Caki2 (cell line): ENCODE measurements around the gene CAAP1. TPM values are rescaled to one million over a fixed set of nuclear protein-coding genes. Genes with fewer than 3 reads are reported as not detected.
"Not testable (repeated sequence)": the region's sequence is repeated elsewhere in the genome, so short reads cannot be mapped to it uniquely, and the experiment has no call there.

Experiments
- DNase-seq: peaks from one replicate; pipeline ENCODE4 v3.0.0-alpha.2; 2015; ENCODE audit warnings: low read depth
- in situ Hi-C: cut with HindIII; loops from 2 replicates; pipeline ENCODE4 v1.10.0; 2016; ENCODE audit warnings: low sequenced_read_pairs, low pct_unique_long_range_greater_than_20kb, mixed read lengths
- total RNA-seq: library from RNA; depleted of rRNA; stranded (reverse); fragments of >200 nt; shearing (Covaris generic); gene quantifications from 2 replicates; pipeline ENCODE4 v1.2.3, GENCODE V29; 2014; ENCODE audit warnings: low replicate concordance; rRNA removed

CAAP1 gene
- total RNA-seq, 1 experiment from 2014 or later: 29.1 TPM

DNA sequence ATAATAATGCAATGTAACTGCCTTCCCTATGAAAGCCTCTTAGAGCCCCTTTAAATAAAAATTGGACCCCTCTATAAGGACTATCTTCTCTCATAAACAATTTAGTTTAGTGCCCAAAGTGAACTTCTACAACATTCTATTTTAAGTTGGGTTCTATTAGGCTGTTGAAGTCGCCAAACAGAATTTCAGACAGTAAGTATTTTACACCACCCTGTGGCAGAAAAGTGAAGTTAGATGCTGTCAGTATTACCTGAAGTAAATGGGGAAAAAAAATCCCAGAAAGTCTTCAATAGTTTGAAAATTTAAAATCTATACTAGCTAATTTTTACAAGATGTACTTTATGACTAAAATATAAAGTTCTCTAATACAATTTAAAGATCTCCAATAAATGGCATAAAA lies 29.5 kb downstream of the CAAP1 start:
- no peak for DNase-seq
- in situ Hi-C loops: no loop called here

DNA sequence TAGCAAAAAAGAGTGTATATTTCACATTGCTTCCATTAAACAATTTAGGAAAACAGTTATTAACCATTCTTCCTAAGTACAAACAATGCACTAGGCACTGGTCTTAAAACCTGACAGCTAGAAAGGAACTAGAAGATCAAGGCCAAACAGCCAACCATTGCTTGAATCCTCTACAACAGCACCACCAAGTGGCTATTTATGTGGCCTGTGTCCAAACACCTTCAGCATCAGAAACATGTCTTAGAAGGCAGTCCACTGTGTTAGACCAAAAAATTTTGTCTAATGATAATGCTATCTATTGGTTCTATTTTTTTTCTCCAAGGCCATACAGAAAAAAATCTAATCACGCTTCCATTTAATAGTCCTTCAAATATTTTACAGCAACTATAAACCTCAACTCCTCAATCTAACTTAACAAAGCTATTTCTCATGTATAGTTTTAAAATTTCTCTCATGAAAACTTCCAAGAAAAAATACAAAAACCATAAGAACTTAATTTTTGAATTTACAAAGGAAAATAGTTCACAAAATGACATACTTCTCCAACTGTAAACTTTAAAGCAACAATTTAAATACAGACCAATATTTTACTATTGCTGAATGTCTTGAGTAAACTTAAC lies 36.1 kb downstream of the CAAP1 start:
- in situ Hi-C loops: no loop called here

DNA sequence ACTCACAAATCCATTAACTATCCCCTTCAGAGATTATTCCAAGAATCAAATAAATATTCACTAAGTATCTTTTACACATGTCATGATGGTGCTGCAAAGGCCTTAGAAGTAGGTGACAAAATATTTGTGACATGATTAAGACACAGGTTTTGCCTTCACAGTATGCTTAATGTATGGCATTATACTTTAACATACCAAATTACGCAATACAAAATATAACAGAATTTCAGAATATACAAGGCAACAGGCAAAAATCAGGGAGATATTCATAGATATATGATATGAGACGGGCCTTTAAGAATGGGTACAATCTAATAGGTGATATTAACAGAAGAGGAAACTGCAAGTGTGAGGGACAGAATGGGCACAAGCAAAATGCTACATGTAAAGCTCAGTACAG lies 41.6 kb downstream of the CAAP1 start:
- in situ Hi-C loops: no loop called here
- DNase-seq: no peak

More for the DNA sequence above, 36.1 kb downstream of the CAAP1 start:
- DNase-seq: peak; percentile 16

GRCh38 chr9:26833792-26834191 lies 58.8 kb downstream of the CAAP1 start:
- DNase-seq: no peak
- in situ Hi-C loops: no loop called here

DNA sequence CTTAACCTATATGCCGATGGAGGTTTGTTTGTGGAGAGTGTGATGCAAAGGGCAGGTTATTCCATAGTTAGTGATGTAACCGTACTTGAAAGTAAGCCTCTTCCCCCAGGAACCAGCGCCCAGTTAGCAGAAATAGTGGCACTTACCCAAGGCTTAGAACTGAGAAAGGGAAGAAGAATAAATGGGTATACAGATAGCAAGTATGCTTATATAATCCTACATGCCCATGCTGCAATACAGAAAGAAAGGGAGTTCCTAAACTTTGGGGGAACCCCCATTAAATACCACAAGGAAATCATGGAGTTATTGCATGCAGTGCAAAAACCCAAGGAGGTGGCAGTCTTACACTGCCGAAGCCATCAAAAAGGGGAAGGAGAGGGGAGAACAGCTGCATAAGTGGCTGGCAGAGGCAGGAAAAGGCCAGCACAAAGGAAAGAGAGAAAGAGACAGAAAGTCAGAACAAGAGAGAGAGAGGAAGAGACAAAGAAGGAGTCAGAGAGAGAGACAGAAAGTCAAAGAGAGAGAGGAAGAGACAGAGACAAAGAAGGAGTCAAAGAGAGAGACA lies 64.1 kb downstream of the CAAP1 start:
- in situ Hi-C loops, DNase-seq: not testable (repeated sequence)

DNA sequence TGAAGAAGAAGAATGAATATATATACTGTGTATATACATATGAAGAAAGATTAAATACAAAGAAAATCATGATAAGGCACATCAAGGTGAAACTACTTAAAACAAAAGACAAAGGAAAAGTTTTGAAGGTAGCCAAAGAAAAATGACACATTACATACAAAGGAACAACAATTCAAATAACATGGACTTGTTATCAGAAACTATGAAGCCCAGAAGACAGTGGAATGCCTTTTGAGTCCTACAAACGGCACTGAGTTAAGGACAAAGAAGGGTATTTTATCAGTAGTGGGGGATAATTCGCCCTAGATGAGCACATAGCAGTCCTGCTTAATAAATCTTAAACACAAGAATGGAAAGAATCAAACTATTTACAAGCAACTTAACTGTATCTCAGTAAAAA lies 77.8 kb downstream of the CAAP1 start:
- DNase-seq: no peak
- in situ Hi-C loops: no loop called here

DNA sequence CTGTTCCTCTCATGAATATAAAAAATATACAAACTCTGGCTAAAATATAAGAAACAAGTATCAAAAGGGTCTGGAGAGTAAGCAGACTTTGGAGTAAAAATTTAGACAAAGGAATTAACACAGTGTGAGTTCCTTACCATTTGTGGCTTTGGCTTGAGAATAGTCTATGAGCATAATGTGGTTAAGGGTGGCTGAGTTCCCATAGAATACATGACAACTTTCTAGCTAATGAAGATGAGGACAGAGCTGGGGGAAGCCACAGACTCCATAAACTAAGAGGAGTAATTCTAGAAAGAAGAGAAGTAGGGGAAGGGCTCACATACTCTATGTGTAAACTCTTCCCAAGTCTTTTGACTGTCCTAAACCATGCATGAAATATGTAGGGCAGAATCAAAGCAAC lies 79.4 kb downstream of the CAAP1 start:
- in situ Hi-C loops: no loop called here
- no peak for DNase-seq

GRCh38 chr9:26812217-26812616 lies 80.4 kb downstream of the CAAP1 start:
- no peak for DNase-seq
- in situ Hi-C loops: no loop called here

DNA sequence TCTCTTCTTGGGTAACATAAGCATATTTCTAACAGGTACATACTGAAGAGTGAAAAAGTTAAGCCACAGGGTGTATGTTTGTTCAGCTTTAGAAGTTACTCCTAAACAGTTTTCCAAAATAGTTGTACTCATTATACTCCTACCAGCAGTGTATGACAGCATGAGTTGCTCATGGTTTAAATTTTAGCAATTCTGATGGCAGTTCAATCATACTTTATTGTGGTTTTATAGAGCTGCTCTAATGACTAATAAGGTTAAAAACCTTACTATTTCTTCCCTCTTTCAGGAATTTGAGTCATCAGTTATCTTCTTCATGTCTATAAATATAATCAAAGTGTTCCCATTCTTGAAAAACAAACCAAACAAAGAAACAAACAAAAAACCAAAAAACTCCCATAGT lies 81.5 kb downstream of the CAAP1 start:
- in situ Hi-C loops: no loop called here
- no peak for DNase-seq

- in situ Hi-C loops: no loop called here
- DNase-seq: peak; percentile 5
These were observed 82.8 kb downstream of the CAAP1 start for GRCh38 chr9:26809795-26810194.

DNA sequence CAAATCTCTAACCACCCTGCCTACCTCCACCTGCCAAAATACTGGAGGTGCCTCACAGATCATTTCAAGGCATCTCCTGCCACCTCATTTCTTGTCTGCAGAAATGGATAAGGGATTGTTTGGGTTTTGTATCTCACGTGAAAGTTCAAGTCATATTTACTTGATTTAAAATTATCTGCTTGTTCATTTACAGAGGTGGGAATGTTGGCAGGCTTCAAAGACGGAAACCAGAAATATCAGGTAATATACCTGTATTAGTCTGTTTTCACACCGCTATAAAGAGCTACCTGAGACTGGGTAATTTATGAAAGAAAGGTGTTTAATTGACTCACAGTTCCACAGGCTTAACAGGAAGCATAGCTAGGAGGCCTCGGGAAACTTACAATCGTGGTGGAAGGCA lies 85.4 kb downstream of the CAAP1 start:
- in situ Hi-C loops: no loop called here
- no peak for DNase-seq

DNA sequence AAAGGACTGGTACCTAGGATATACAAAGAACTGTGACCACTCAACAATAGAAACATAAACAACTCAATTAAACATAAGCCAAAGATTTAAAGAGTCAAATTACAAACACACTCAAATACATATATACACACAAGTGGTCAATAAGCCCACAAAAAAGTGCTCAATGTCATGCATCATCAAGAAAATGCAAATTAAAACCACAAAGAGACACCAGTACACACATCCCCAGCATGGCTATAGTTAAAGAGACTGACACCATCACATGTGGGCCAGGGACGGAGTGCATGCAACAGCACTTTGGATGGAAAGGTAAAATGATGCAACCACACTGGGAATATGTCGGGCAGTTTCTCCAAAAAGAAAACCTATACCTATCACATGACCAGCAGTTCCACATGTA lies 89.7 kb downstream of the CAAP1 start:
- in situ Hi-C loops: no loop called here
- no peak for DNase-seq

GRCh38 chr9:26801772-26802171 lies 90.8 kb downstream of the CAAP1 start:
- DNase-seq: no peak
- in situ Hi-C loops: no loop called here

GRCh38 chr9:26800322-26800721 lies 92.3 kb downstream of the CAAP1 start:
- in situ Hi-C loops: no loop called here

GRCh38 chr9:26791274-26791673 lies 101.3 kb downstream of the CAAP1 start:
- in situ Hi-C loops: no loop called here
- no peak for DNase-seq

More at GRCh38 chr9:26800322-26800721, 92.3 kb downstream of the CAAP1 start:
- no peak for DNase-seq

Other genes starting within 250 kb of the CAAP1 start
- 2.4 and 9.7 TPM in 2 replicates for gene PLAA, start 54.4 kb upstream of the CAAP1 start, total RNA-seq
- 8.2 and 20.7 TPM in 2 replicates for gene IFT74, start 63.6 kb upstream of the CAAP1 start, total RNA-seq
- not detected in 2 replicates for gene LRRC19, start 112.9 kb upstream of the CAAP1 start, total RNA-seq
- gene TEK, start 216.4 kb upstream of the CAAP1 start, total RNA-seq: 1.5 TPM in 1 of 2 replicates, not detected in the other